GM12878 (cell line): ENCODE results near the gene TMEM196. TPM values are rescaled to one million over a fixed set of nuclear protein-coding genes. Genes with fewer than 3 reads are reported as not detected.

ENCODE experiments used
- ATAC-seq: fragments of 200-7000 bp; cut with Tn5 transposase; 3 replicates; pipeline ENCODE4 v1.9.1; 2020; ENCODE audit warnings: mild to moderate bottlenecking, moderate library complexity
- BruUV-seq: library from RNA; stranded (reverse); fragments of 400-500 nt; replicated peaks from 2 replicates; lab custom pipeline; 2021; lab: Mats Ljungman, UMichigan
- CTCF ChIA-PET: fragments of 300-600 bp; sonication (Branson Sonifier 250); formaldehyde crosslinking; extraction: SDS; loops from one replicate; lab custom pipeline; 2021; ENCODE audit warnings: inconsistent platforms; lab: Yijun Ruan, JAX
- POLR2A ChIA-PET: fragments of 350-600 bp; formaldehyde crosslinking; extraction: SDS; loops from one replicate; lab custom pipeline; 2021; ENCODE audit warnings: inconsistent platforms; lab: Charles Lee
- RAD21 ChIA-PET: fragments of 300-600 bp; sonication (Branson Sonifier 250); formaldehyde crosslinking; loops from one replicate; lab custom pipeline; 2023; ENCODE audit warnings: antibody characterized with exemption; ENCODE audit not compliant: unreplicated experiment; lab: Charles Lee
- SMC1A ChIA-PET: fragments of 300-600 bp; sonication (Branson Sonifier 250); formaldehyde crosslinking; loops from one replicate; lab custom pipeline; 2023; ENCODE audit not compliant: unreplicated experiment, uncharacterized antibody; lab: Charles Lee
- DNase-seq: peaks from one replicate; pipeline ENCODE4 v3.0.0-alpha.2; 2011; ENCODE audit warnings: low read depth, low spot score
- FAIRE-seq: peaks from 3 replicates; lab custom pipeline; 2011; peaks lifted over from hg19 to GRCh38; lab: Jason Lieb, UNC
- H2AFZ ChIP-seq: 2 replicates; pipeline ENCODE4 v1.6.0; 2011; ENCODE audit warnings: low read depth, low read length, control low read depth; ENCODE audit not compliant: control insufficient read depth
- H3K27ac ChIP-seq: 2 replicates; pipeline ENCODE4 v1.5.1; 2011; ENCODE audit warnings: control low read depth; ENCODE audit not compliant: control insufficient read depth, insufficient read depth
- H3K27me3 ChIP-seq, 2 experiments: replicated peaks in 1 of 2; 2 replicates each; pipeline versions ENCODE4 v1.6.0 to v1.6.1; 2011; ENCODE audit warnings: low read length in 1 of 2; ENCODE audit not compliant: control insufficient read depth in 2 of 2, insufficient read depth in 2 of 2
- H3K36me3 ChIP-seq, 2 experiments: 2 replicates each; pipeline ENCODE4 v1.5.1; 2011; ENCODE audit warnings: low read length in 1 of 2; ENCODE audit not compliant: control insufficient read depth in 2 of 2, insufficient read depth in 2 of 2
- H3K4me1 ChIP-seq: 2 replicates; pipeline ENCODE4 v1.6.1; 2011; ENCODE audit warnings: mild to moderate bottlenecking, low read length, moderate library complexity, mixed read lengths; ENCODE audit not compliant: control insufficient read depth, insufficient read depth
- H3K4me2 ChIP-seq: 2 replicates; pipeline ENCODE4 v1.6.0; 2011; ENCODE audit warnings: control low read depth; ENCODE audit not compliant: control insufficient read depth, insufficient read depth
- H3K4me3 ChIP-seq: fragments of 200-600 bp; sonication (generic); 2 replicates; pipeline ENCODE4 v1.5.1; 2016
- H3K79me2 ChIP-seq: 2 replicates; pipeline ENCODE4 v1.6.0; 2011; ENCODE audit warnings: low read length; ENCODE audit not compliant: control insufficient read depth, insufficient read depth
- H3K9ac ChIP-seq: 2 replicates; pipeline ENCODE4 v1.8.0; 2011; ENCODE audit warnings: low read length, control low read depth, mixed read lengths; ENCODE audit not compliant: control insufficient read depth, insufficient read depth
- H3K9me3 ChIP-seq: replicated peaks from 3 replicates; pipeline ENCODE4 v1.5.1; 2011; ENCODE audit warnings: mild to moderate bottlenecking, low read length; ENCODE audit not compliant: control insufficient read depth, insufficient read depth
- H4K20me1 ChIP-seq: 2 replicates; pipeline ENCODE4 v1.6.0; 2011; ENCODE audit not compliant: control insufficient read depth, insufficient read depth
- ETV6 ChIP-seq, 2 experiments: fragments of 450-650 bp in 1 of 2; IDR thresholded peaks in 1 of 2; conservative IDR thresholded peaks in 1 of 2; 2 replicates each; pipeline ENCODE4 v1.6.1; 2014; ENCODE audit warnings: antibody characterized with exemption in 1 of 2, borderline replicate concordance in 1 of 2, low read depth in 1 of 2, mild to moderate bottlenecking in 1 of 2, moderate library complexity in 1 of 2
- FOS ChIP-seq: IDR thresholded peaks from 3 replicates; pipeline ENCODE4 v1.6.1; 2011; ENCODE audit warnings: borderline replicate concordance; ENCODE audit not compliant: insufficient read length; ENCODE audit errors: extremely low read depth
- HSF1 ChIP-seq: fragments of 150-350 bp; IDR thresholded peaks from 2 replicates; pipeline ENCODE4 v1.6.1; 2014; ENCODE audit warnings: mild to moderate bottlenecking, low read depth, low read length
- JUNB ChIP-seq: IDR thresholded peaks from 2 replicates; pipeline ENCODE4 v1.6.1; 2016; ENCODE audit warnings: antibody characterized with exemption, mild to moderate bottlenecking
- JUND ChIP-seq: IDR thresholded peaks from 2 replicates; pipeline ENCODE4 v1.6.1; 2012; ENCODE audit warnings: low read depth, mild to moderate bottlenecking, low read length, improper control_type of control experiment, moderate library complexity
- NFYB ChIP-seq: IDR thresholded peaks from 2 replicates; pipeline ENCODE4 v1.6.1; 2011; ENCODE audit warnings: low read depth, mild to moderate bottlenecking, low read length, improper control_type of control experiment, moderate library complexity; ENCODE audit not compliant: insufficient read depth
- PML ChIP-seq: IDR thresholded peaks from 2 replicates; pipeline ENCODE4 v1.6.1; 2012; ENCODE audit warnings: low read length, inconsistent platforms
- POLR2AphosphoS5 ChIP-seq: IDR thresholded peaks from 2 replicates; pipeline ENCODE4 v1.6.1; 2011; ENCODE audit warnings: mild to moderate bottlenecking, low read length, inconsistent platforms
- SREBF1 ChIP-seq: IDR thresholded peaks from 2 replicates; pipeline ENCODE4 v1.6.1; 2012; ENCODE audit warnings: mild to moderate bottlenecking, low read length
- STAT1 ChIP-seq: fragments of 450-650 bp; conservative IDR thresholded peaks from 2 replicates; pipeline ENCODE4 v1.6.1; 2014; ENCODE audit warnings: antibody characterized with exemption, mild to moderate bottlenecking
- STAT3 ChIP-seq: IDR thresholded peaks from 2 replicates; pipeline ENCODE4 v1.6.1; 2011; ENCODE audit warnings: low read depth, low read length, improper control_type of control experiment
- ZBTB40 ChIP-seq: fragments of 450-650 bp; IDR thresholded peaks from 2 replicates; pipeline ENCODE4 v1.6.1; 2016; ENCODE audit warnings: mild to moderate bottlenecking, moderate library complexity, borderline replicate concordance
- WGBS: methylation state at CpG from one replicate; pipeline ENCODE4 v1.1.6; 2016; ENCODE audit warnings: low lambda C conversion rate; ENCODE audit not compliant: insufficient replicate concordance, insufficient coverage; ENCODE audit errors: missing lambda C conversion rate; 5-methylcytosine and 5-hydroxymethylcytosine counted together
- in situ Hi-C: fragments of 300-500 bp; cut with MboI; formaldehyde crosslinking; loops from 9 replicates; pipeline ENCODE4 v1.14.3; 2018; ENCODE audit warnings: mixed read lengths
- intact Hi-C: fragments of 100-400 bp; cut with micrococcal nuclease; formaldehyde crosslinking; loops from one replicate; pipeline ENCODE4 v1.14.2; 2022; ENCODE audit not compliant: unreplicated experiment
- polyA plus RNA-seq, 11 experiments: library from polyadenylated mRNA; depleted of rRNA in 4 of 11; unstranded in 6 of 11; stranded (reverse) in 5 of 11; fragments of >200 nt; fragmentation: Nextera tagmentation in 4 of 11; fragmentation: Illumina TruSeq in 1 of 11; extraction: Ambion mirVana in 4 of 11; extraction: Trizol in 1 of 11; gene quantifications; 1 replicate in 1 of 11; 2 replicates in 10 of 11; pipeline versions ENCODE4 v1.2.1 to v1.2.3, GENCODE V29; 2011 to 2016; ENCODE audit warnings: inconsistent platforms in 2 of 11, missing spikeins in 2 of 11, low read depth in 1 of 11
- total RNA-seq, 4 experiments: library from RNA; depleted of rRNA in 3 of 4; stranded (reverse); fragments of >200 nt in 3 of 4; fragmentation: Illumina TruSeq in 1 of 4; extraction: Trizol in 1 of 4; gene quantifications; 2 replicates each; pipeline versions ENCODE4 v1.2.1 to v1.2.3, GENCODE V29; 2013 to 2021

The TMEM196 gene
- total and polyA plus RNA-seq, 10 of the 15 experiments (the other 5 are each of a cell fraction or from before 2014, with no cell fraction given), result 0.04 TPM; not detected in 9

GRCh38 chr7:19816128-19816527, 42.7 kb upstream of the TMEM196 start:
- Histone ChIP-seq H2AFZ (no peak overlapping the region), H3K27ac (no peak overlapping the region), H3K9ac (no peak overlapping the region), H3K36me3 (no peaks in the 10 kb centered on the region), H3K4me2 (no peak overlapping the region), H3K79me2 (no peaks in the 10 kb centered on the region), H4K20me1 (no peaks in the 10 kb centered on the region), H3K27me3 (no peaks in the 10 kb centered on the region), H3K9me3 (no peaks in the 10 kb centered on the region), H3K4me3 (no peak overlapping the region), H3K4me1 (no peaks in the 10 kb centered on the region)
- TF ChIP-seq NFYB, result no peak
- ChIA-PET CTCF (no interaction called here), RAD21 (no interaction called here), POLR2A (no interaction called here), SMC1A (no interaction called here)
- 4% methylated on average over 2 of the region's 2 CpGs for WGBS
- no peak for ATAC-seq
- intact Hi-C loops, result no loop called here
- DNase-seq, result no peak
- BruUV-seq, result no TSS peak
- no peak for FAIRE-seq
- in situ Hi-C loops, result no loop called here

- Histone ChIP-seq H3K4me1 (no peaks in the 10 kb centered on the region), H3K27ac (no peak overlapping the region), H3K9me3 (no peaks in the 10 kb centered on the region), H3K9ac (no peak overlapping the region), H3K4me3 (no peak overlapping the region), H3K36me3 (no peaks in the 10 kb centered on the region), H3K79me2 (no peaks in the 10 kb centered on the region), H2AFZ (no peak overlapping the region), H3K27me3 (no peaks in the 10 kb centered on the region), H4K20me1 (no peaks in the 10 kb centered on the region), H3K4me2 (no peak overlapping the region)
- no peak for DNase-seq
- no peak for FAIRE-seq
- SMC1A ChIA-PET, result no interaction called here
- no TSS peak for BruUV-seq
- ATAC-seq, result no peak
- intact Hi-C loops, result no loop called here
- POLR2A ChIA-PET, result no interaction called here
- in situ Hi-C loops, result no loop called here
- CTCF ChIA-PET, result no interaction called here
- RAD21 ChIA-PET, result no interaction called here
- WGBS, result 9% methylated on average over 2 of the region's 2 CpGs
- TF ChIP-seq STAT1, result no peak
- TF ChIP-seq HSF1, result no peak
- no peak for TF ChIP-seq JUNB
- no peak for TF ChIP-seq PML
- no peak for TF ChIP-seq ZBTB40
- no peak for TF ChIP-seq SREBF1
- TF ChIP-seq STAT3, result no peak
- TF ChIP-seq JUND, result no peak
- TF ChIP-seq POLR2AphosphoS5, result no peak
- no peak for TF ChIP-seq ETV6 (conservative IDR thresholded peaks at IDR 0.05 in 1 of 2, IDR thresholded peaks at IDR 0.05 in 1 of 2; ENCODE audit: borderline replicate concordance in 1 of 2, low read depth in 1 of 2)
- TF ChIP-seq FOS, result no peak
Measured at GRCh38 chr7:19815546-19815945, 42.1 kb upstream of the TMEM196 start.
